ENCODE data around the gene PNPLA1. TPM values are rescaled to one million over a fixed set of nuclear protein-coding genes. Genes with fewer than 3 reads are reported as not detected.

PNPLA1 gene
- polyA plus RNA-seq, 3 donors = 3.5 to 3.9 (median 3.8) TPM

- peaks cover 0 to 7% (median 4%) of the 10 kb centered on the region in 3 donors for H3K27me3 Mint-ChIP-seq (ENCODE audit: low read depth in 3 of 3)
- H3K4me2 ChIP-seq (replicated peaks; ENCODE audit: extremely low read depth, low read length, poor library complexity, severe bottlenecking) = peak overlapping the region; percentile 40
- peaks cover 82% of the 10 kb centered on the region for H3K4me1 Mint-ChIP-seq
- peak in 2 of 3 donors; percentile 71 to 73 for DNase-seq
- H3K4me3 ChIP-seq (replicated peaks in 1 of 3; ENCODE audit: low read depth in 2 of 3, low read length in 3 of 3) = peak overlapping the region in 1 of 3 experiments; percentile 40
- 0% methylated on average over 2 of the region's 6 CpGs for WGBS (ENCODE audit: insufficient coverage)
- peaks cover 11% of the 10 kb centered on the region for H3K79me2 ChIP-seq (ENCODE audit: insufficient read depth, low read length)
- TF ChIP-seq CTCF (IDR thresholded peaks at IDR 0.05) = no peak
- H3K4me3 Mint-ChIP-seq = peak overlapping the region in 1 of 2 donors; percentile 65
- no peaks in the 10 kb centered on the region for H3K9me3 ChIP-seq (replicated peaks in 1 of 2; ENCODE audit: control insufficient read depth in 1 of 2, insufficient read depth in 1 of 2, low read length in 2 of 2)
- peak overlapping the region; percentile 32 for H2AFZ ChIP-seq (ENCODE audit: insufficient read depth, low read depth, low read length, poor library complexity, severe bottlenecking)
- intact Hi-C loops (cut with micrococcal nuclease) = loop anchor here (2.0 to 10.0 kb wide), 3 partner anchors 170 to 272 kb away; partner anchors contain the start of genes MAPK14 (in 1 of the 2) and SLC26A8 (in 1 of the 2)
- H3K9me3 Mint-ChIP-seq = no peaks in the 10 kb centered on the region
- no peaks in the 10 kb centered on the region for H3K27me3 ChIP-seq (ENCODE audit: control insufficient read depth in 2 of 2, insufficient read depth in 2 of 2, low read length in 2 of 2)
- H3K27ac Mint-ChIP-seq = peak overlapping the region; percentile 88 to 98 (median 93)
- H3K4me1 ChIP-seq (ENCODE audit: control insufficient read depth in 1 of 2, insufficient read depth in 2 of 2, low read length in 2 of 2) = peaks cover 58 to 80% of the 10 kb centered on the region in 2 donors
- peak overlapping the region; percentile 49 for H3K9ac ChIP-seq (ENCODE audit: insufficient read depth, low read length, poor library complexity, severe bottlenecking)
- peak overlapping the region; percentile 86 to 90 for H3K27ac ChIP-seq (ENCODE audit: low read depth in 1 of 2, low read length in 2 of 2)
- H3K36me3 ChIP-seq (replicated peaks in 1 of 2; ENCODE audit: control insufficient read depth in 1 of 2, insufficient read depth in 2 of 2, low read length in 2 of 2) = peaks cover 0 to 2% of the 10 kb centered on the region in 2 donors
- H4K20me1 ChIP-seq (ENCODE audit: insufficient read depth, low read length) = no peaks in the 10 kb centered on the region
- peaks cover 31% of the 10 kb centered on the region in 2 donors for H3K36me3 Mint-ChIP-seq
Observed at GRCh38 chr6:36297051-36297450, 27.2 kb downstream of the PNPLA1 start.

- Histone ChIP-seq H3K36me3 (replicated peaks in 1 of 2; ENCODE audit: control insufficient read depth in 1 of 2, insufficient read depth in 2 of 2, low read length in 2 of 2) (peaks cover 0 to 2% of the 10 kb centered on the region in 2 donors), H3K4me3 (replicated peaks in 1 of 3; ENCODE audit: low read depth in 2 of 3, low read length in 3 of 3) (peak overlapping the region in 1 of 3 experiments; percentile 40), H3K9ac (ENCODE audit: insufficient read depth, low read length, poor library complexity, severe bottlenecking) (no peak overlapping the region), H3K4me1 (ENCODE audit: control insufficient read depth in 1 of 2, insufficient read depth in 2 of 2, low read length in 2 of 2) (peaks cover 58 to 80% of the 10 kb centered on the region in 2 donors), H3K27ac (ENCODE audit: low read depth in 1 of 2, low read length in 2 of 2) (peak overlapping the region; percentile 86 to 90), H3K27me3 (ENCODE audit: control insufficient read depth in 2 of 2, insufficient read depth in 2 of 2, low read length in 2 of 2) (no peaks in the 10 kb centered on the region), H3K79me2 (ENCODE audit: insufficient read depth, low read length) (peaks cover 6% of the 10 kb centered on the region), H4K20me1 (ENCODE audit: insufficient read depth, low read length) (no peaks in the 10 kb centered on the region), H3K4me2 (replicated peaks; ENCODE audit: extremely low read depth, low read length, poor library complexity, severe bottlenecking) (peak overlapping the region; percentile 40), H3K9me3 (replicated peaks in 1 of 2; ENCODE audit: control insufficient read depth in 1 of 2, insufficient read depth in 1 of 2, low read length in 2 of 2) (no peaks in the 10 kb centered on the region), H2AFZ (ENCODE audit: insufficient read depth, low read depth, low read length, poor library complexity, severe bottlenecking) (no peak overlapping the region)
- Mint-ChIP-seq H3K36me3 (peaks cover 34% of the 10 kb centered on the region in 2 donors), H3K4me3 (peak overlapping the region in 1 of 2 donors; percentile 35), H3K9me3 (no peaks in the 10 kb centered on the region), H3K27me3 (ENCODE audit: low read depth in 3 of 3) (peaks cover 0 to 7% (median 4%) of the 10 kb centered on the region in 3 donors), H3K4me1 (peaks cover 82% of the 10 kb centered on the region), H3K27ac (peak overlapping the region; percentile 88 to 98 (median 93))
- 100% methylated on average over 1 of the region's 7 CpGs for WGBS (ENCODE audit: insufficient coverage)
- TF ChIP-seq CTCF (IDR thresholded peaks at IDR 0.05) = no peak
- DNase-seq = no peak
- intact Hi-C loops (cut with micrococcal nuclease) = loop anchor here (2.0 to 10.0 kb wide), 3 partner anchors 170 to 273 kb away; partner anchors contain the start of genes MAPK14 (in 1 of the 2) and SLC26A8 (in 1 of the 2)
Observed at GRCh38 chr6:36297511-36297910, 27.7 kb downstream of the PNPLA1 start.

Measured in CD14-positive monocyte (primary cell).